ENCODE measurements around the gene MBD3. TPM values are rescaled to one million over a fixed set of nuclear protein-coding genes. Genes with fewer than 3 reads are reported as not detected.

Gene MBD3
- total RNA-seq, 1 experiment from 2014 or later: 128 TPM

- Histone ChIP-seq H2AFZ (ENCODE audit: low read length) (no peak overlapping the region), H3T11ph (ENCODE audit: low read length) (no peak overlapping the region), H3K4me2 (ENCODE audit: insufficient read depth, insufficient read length, low read length) (no peak overlapping the region), H3K4ac (ENCODE audit: low read depth, low read length) (no peak overlapping the region), H2BK12ac (ENCODE audit: insufficient read length, low read depth, low read length) (no peak overlapping the region), H4K20me1 (ENCODE audit: control insufficient read depth, insufficient read depth, insufficient read length) (no peaks in the 10 kb centered on the region), H3K56ac (ENCODE audit: insufficient read length, low read depth, low read length) (no peak overlapping the region), H3K18ac (ENCODE audit: insufficient read length, low read depth, low read length) (no peak overlapping the region), H2BK5ac (ENCODE audit: insufficient read length, low read length) (no peak overlapping the region), H2BK20ac (ENCODE audit: low read depth, low read length, poor library complexity, severe bottlenecking) (no peak overlapping the region), H2BK15ac (ENCODE audit: low read depth, low read length) (no peak overlapping the region), H4K91ac (ENCODE audit: insufficient read length, low read depth, low read length) (no peak overlapping the region), H3K14ac (ENCODE audit: insufficient read depth, low read length) (no peak overlapping the region), H3K79me2 (ENCODE audit: insufficient read depth, low read length) (peaks cover 41% of the 10 kb centered on the region; the same call in 1 of the 2 replicates), H3K4me1 (ENCODE audit: insufficient read depth, low read length) (no peaks in the 10 kb centered on the region), H3K23ac (ENCODE audit: insufficient read length, low read depth, low read length) (no peak overlapping the region), H3K23me2 (ENCODE audit: insufficient read length, low read depth, low read length, poor library complexity, severe bottlenecking) (no peaks in the 10 kb centered on the region), H4K8ac (replicated peaks; ENCODE audit: insufficient read length, low read depth, low read length) (no peak overlapping the region), H3K9me3 (ENCODE audit: control insufficient read depth, low read depth, low read length) (no peaks in the 10 kb centered on the region), H3K27me3 (ENCODE audit: insufficient read depth, low read length) (no peaks in the 10 kb centered on the region), H4K5ac (ENCODE audit: insufficient read length, low read depth, low read length) (no peak overlapping the region), H2BK120ac (ENCODE audit: low read depth, low read length, poor library complexity, severe bottlenecking) (no peak overlapping the region), H3K27ac (ENCODE audit: insufficient read length, low read depth, low read length) (no peak overlapping the region), H2AK5ac (ENCODE audit: insufficient read length, low read length) (no peak overlapping the region), H3K9ac (ENCODE audit: extremely low read depth, insufficient read length, low read length) (no peak overlapping the region), H3K79me1 (ENCODE audit: insufficient read depth, low read depth, low read length, poor library complexity, severe bottlenecking) (peaks cover 8% of the 10 kb centered on the region)
- no CpG with 5 or more reads among the region's 6 CpGs for WGBS (ENCODE audit: extremely low coverage, insufficient read length, low lambda C conversion rate)
- no peak for TF ChIP-seq CTCF (conservative IDR thresholded peaks at IDR 0.05)
- peaks cover 8 to 42% (median 36%) of the 10 kb centered on the region in 3 experiments; a peak in 6 of 7 replicates for H3K36me3 Mint-ChIP-seq (ENCODE audit: insufficient read depth in 1 of 3, low read depth in 3 of 3)
- peaks cover 0 to 11% of the 10 kb centered on the region in 2 experiments; a peak in 2 of 4 replicates for H3K4me1 Mint-ChIP-seq
- DNase-seq: no peak
- peak overlapping the region in 2 of 3 experiments; percentile 56 to 62; a peak in 2 of 7 replicates for H3K27ac Mint-ChIP-seq
- H3K27me3 Mint-ChIP-seq (ENCODE audit: low read depth): no peaks in the 10 kb centered on the region
- H3K4me3 Mint-ChIP-seq: no peak overlapping the region
- H3K9me3 Mint-ChIP-seq: no peaks in the 10 kb centered on the region
Observed at GRCh38 chr19:1563251-1563650, 29.4 kb downstream of the MBD3 start.

Data from H9 (cell line).